ENCODE results near the gene POP7. TPM values are rescaled to one million over a fixed set of nuclear protein-coding genes. Genes with fewer than 3 reads are reported as not detected.

The POP7 gene
- total and polyA plus RNA-seq, 7 donors = 28.4 to 129 (median 44.4) TPM

GRCh38 chr7:100682228-100682741 is 23.6 kb upstream of the POP7 start:
- peak in 1 of 4 donors; percentile 2 for ATAC-seq
- intact Hi-C loops (cut with DNase I) = no loop called here

DNA sequence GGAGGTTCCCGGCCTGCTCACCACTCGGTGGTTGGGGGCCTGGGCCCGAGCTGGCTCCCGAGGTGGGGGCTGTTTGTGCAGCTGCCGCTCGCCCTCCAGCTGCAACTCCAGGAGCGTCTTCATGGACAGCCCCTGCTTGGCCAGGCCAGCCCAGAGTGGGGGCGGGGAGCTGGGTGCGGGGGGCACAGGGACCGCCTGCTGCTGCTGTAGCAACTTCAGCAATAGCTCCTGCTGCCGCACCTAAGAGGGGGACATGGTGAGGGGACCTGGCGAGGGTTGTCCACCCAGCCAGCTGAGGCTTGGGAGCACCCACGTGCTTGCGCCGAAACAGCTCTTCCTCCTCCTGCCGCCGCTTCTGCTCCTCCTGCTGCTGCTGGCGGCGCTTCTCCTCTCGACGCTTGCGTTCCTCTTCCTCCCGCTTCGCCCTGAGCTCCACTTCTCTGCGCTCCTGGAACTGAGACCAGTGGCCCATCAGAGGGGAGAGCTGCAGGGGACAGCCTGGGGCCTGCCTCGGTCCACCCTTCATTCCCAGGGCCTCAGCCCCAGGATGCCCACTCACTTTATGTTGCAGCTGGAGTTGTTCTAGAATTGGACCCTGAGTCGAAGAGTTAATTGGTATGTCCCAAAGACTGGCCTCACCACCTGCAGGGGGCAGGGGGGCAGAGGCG is 22.8 kb upstream of the POP7 start:
- Histone ChIP-seq H3K9me3 (no peaks in the 10 kb centered on the region), H3K27ac (no peak overlapping the region), H3K4me1 (no peaks in the 10 kb centered on the region), H3K4me3 (no peak overlapping the region), H3K36me3 (ENCODE audit: insufficient read depth in 1 of 2, low read depth in 1 of 2) (peaks cover 3 to 98% of the 10 kb centered on the region in 2 donors), H3K27me3 (ENCODE audit: insufficient read depth in 3 of 3, low read length in 2 of 3) (no peaks in the 10 kb centered on the region)
- TF ChIP-seq, protein P1, sequence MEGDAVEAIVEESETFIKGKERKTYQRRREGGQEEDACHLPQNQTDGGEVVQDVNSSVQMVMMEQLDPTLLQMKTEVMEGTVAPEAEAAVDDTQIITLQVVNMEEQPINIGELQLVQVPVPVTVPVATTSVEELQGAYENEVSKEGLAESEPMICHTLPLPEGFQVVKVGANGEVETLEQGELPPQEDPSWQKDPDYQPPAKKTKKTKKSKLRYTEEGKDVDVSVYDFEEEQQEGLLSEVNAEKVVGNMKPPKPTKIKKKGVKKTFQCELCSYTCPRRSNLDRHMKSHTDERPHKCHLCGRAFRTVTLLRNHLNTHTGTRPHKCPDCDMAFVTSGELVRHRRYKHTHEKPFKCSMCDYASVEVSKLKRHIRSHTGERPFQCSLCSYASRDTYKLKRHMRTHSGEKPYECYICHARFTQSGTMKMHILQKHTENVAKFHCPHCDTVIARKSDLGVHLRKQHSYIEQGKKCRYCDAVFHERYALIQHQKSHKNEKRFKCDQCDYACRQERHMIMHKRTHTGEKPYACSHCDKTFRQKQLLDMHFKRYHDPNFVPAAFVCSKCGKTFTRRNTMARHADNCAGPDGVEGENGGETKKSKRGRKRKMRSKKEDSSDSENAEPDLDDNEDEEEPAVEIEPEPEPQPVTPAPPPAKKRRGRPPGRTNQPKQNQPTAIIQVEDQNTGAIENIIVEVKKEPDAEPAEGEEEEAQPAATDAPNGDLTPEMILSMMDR (IDR thresholded peaks at IDR 0.05) = no peak
- intact Hi-C loops (cut with DNase I) = no loop called here
- ATAC-seq = no peak
- DNase-seq = peak in 1 of 2 donors; percentile 56
- WGBS, 3 donors = 82 to 85% (median 83%) methylated on average over 27 to 28 of the region's 28 CpGs

More at GRCh38 chr7:100682228-100682741, 23.6 kb upstream of the POP7 start:
- peaks cover 3 to 98% of the 10 kb centered on the region in 2 donors for H3K36me3 ChIP-seq (ENCODE audit: insufficient read depth in 1 of 2, low read depth in 1 of 2)
- H3K27me3 ChIP-seq (ENCODE audit: insufficient read depth in 3 of 3, low read length in 2 of 3) = no peaks in the 10 kb centered on the region
- DNase-seq = peak in 1 of 2 donors; percentile 58
- 78 to 83% (median 80%) methylated on average over 22 to 25 of the region's 25 CpGs for WGBS, 3 donors
- H3K27ac ChIP-seq = no peak overlapping the region
- H3K9me3 ChIP-seq = no peaks in the 10 kb centered on the region
- no peak overlapping the region for H3K4me3 ChIP-seq
- TF ChIP-seq, protein P1 (IDR thresholded peaks at IDR 0.05) = no peak
- H3K4me1 ChIP-seq = no peaks in the 10 kb centered on the region

DNA sequence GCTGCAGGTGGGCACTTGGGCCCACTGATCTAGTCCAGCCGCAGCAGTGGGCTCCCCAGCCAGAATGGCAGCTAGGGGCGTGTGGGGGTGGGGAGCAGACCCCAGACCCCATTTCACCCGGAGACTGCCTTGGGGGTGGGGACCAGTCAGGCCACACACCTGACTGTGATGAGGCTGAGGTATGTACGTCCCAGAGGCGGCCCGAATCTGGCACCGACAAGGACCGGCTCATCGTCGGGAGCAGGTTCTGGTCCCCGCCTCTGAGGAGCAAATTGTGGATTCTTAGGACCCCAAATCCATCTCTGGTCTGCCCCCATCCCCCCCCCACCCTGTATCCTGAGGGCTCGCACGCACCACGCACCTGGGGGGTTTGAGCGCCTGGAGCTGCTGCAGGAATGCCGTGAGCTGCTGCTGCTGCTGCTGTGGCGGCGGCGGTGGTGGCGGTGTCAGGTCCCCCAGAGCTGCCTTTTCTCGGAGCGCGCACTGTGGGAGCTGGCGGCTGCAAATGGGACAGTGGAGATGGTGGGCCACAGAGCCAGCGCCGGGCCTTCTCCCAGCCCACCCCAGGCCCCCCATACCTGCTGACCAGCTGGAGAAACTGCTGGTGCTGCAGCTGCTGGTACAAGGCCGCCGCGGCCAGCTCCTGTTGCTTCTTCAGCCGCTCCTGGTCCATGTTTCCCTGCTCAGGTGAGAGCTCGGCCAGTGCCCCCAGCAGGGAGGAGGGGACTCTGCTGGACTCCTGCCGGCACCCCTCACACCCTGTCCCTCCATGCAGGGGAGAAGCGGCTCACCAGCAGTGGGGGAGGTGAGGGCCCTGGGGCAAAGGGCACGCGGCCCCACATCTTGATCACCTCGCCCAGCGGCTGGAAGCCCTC is 22.0 kb upstream of the POP7 start:
- Histone ChIP-seq H3K27ac (no peak overlapping the region), H3K36me3 (ENCODE audit: insufficient read depth in 1 of 2, low read depth in 1 of 2) (peaks cover 3 to 98% of the 10 kb centered on the region in 2 donors), H3K27me3 (ENCODE audit: insufficient read depth in 3 of 3, low read length in 2 of 3) (no peaks in the 10 kb centered on the region), H3K4me3 (no peak overlapping the region), H3K4me1 (peaks cover 5% of the 10 kb centered on the region), H3K9me3 (no peaks in the 10 kb centered on the region)
- ATAC-seq (no peak), DNase-seq (no peak)
- TF ChIP-seq, protein P1 (IDR thresholded peaks at IDR 0.05) = no peak
- intact Hi-C loops (cut with DNase I) = no loop called here
- WGBS, 3 donors = 92 to 94% (median 93%) methylated on average over 27 to 37 of the region's 37 CpGs

GRCh38 chr7:100684534-100685042 is 21.3 kb upstream of the POP7 start:
- Histone ChIP-seq H3K4me3 (no peak overlapping the region), H3K36me3 (ENCODE audit: insufficient read depth in 1 of 2, low read depth in 1 of 2) (peaks cover 3 to 96% of the 10 kb centered on the region in 2 donors), H3K4me1 (peaks cover 12% of the 10 kb centered on the region), H3K27ac (no peak overlapping the region), H3K27me3 (ENCODE audit: insufficient read depth in 3 of 3, low read length in 2 of 3) (no peaks in the 10 kb centered on the region), H3K9me3 (no peaks in the 10 kb centered on the region)
- DNase-seq = no peak
- intact Hi-C loops (cut with DNase I) = loop anchor here in 1 of 2 donors (5.0 kb wide), 1 partner anchor 107 kb away; no protein-coding TSS in a partner anchor
- TF ChIP-seq, protein P1 (IDR thresholded peaks at IDR 0.05) = no peak
- 91 to 95% (median 94%) methylated on average over 16 of the region's 16 CpGs for whole genome bisulfite sequencing, 3 donors
- ATAC-seq = no peak
